ENCODE results near the gene LAS1L.
"Not testable (repeated sequence)": the region's sequence is repeated elsewhere in the genome, so short reads cannot be mapped to it uniquely, and the experiment has no call there.

Gene LAS1L

GRCh38 chrX:65516756-65517155, 17.8 kb downstream of the LAS1L start:
- DNase-seq, result no peak

GRCh38 chrX:65513610-65514009, 21.0 kb downstream of the LAS1L start:
- no peak for DNase-seq

- no peak for DNase-seq
These were observed 25.2 kb downstream of the LAS1L start for GRCh38 chrX:65509400-65509799.

- no peak for DNase-seq
These were observed 25.7 kb downstream of the LAS1L start for GRCh38 chrX:65508851-65509250.

GRCh38 chrX:65502618-65503017, 32.0 kb downstream of the LAS1L start:
- no peak for DNase-seq

GRCh38 chrX:65493431-65493830, 41.2 kb downstream of the LAS1L start:
- DNase-seq, result no peak

GRCh38 chrX:65491620-65492019, 43.0 kb downstream of the LAS1L start:
- DNase-seq, result no peak

GRCh38 chrX:65488495-65488894, 46.1 kb downstream of the LAS1L start:
- no peak for DNase-seq

GRCh38 chrX:65480960-65481359, 53.6 kb downstream of the LAS1L start:
- no peak for DNase-seq

GRCh38 chrX:65479102-65479501, 55.5 kb downstream of the LAS1L start:
- not testable (repeated sequence) for DNase-seq

GRCh38 chrX:65476564-65476963, 58.0 kb downstream of the LAS1L start:
- DNase-seq, result no peak

GRCh38 chrX:65463550-65463949, 71.0 kb downstream of the LAS1L start:
- no peak for DNase-seq
